GM10248 (cell line): ENCODE measurements around the gene DTD1.

Experiments used
- CTCF ChIA-PET: fragments of 300-600 bp; sonication (Branson Sonifier 250); formaldehyde crosslinking; extraction: SDS; loops from one replicate; lab custom pipeline; 2021; ENCODE audit warnings: antibody characterized with exemption; lab: Yijun Ruan, JAX
- POLR2A ChIA-PET: fragments of 350-650 bp; sonication (Branson Sonifier 250); formaldehyde crosslinking; extraction: SDS; loops from one replicate; lab custom pipeline; 2020; ENCODE audit warnings: antibody characterized with exemption; lab: Yijun Ruan, JAX
- DNase-seq: peaks from one replicate; pipeline ENCODE4 v3.0.0; 2012; ENCODE audit errors: extremely low spot score
- CTCF ChIP-seq: IDR thresholded peaks from 2 replicates; pipeline ENCODE4 v1.5.1; 2012; ENCODE audit warnings: mild to moderate bottlenecking, low read depth; ENCODE audit errors: extremely low read depth, missing control alignments, control extremely low read depth

Gene DTD1

GRCh38 chr20:18587665-18588573, at the start of gene DTD1:
Gene DTD1 (plus strand): TSS chr20:18588054. CDS start chr20:18588073, 19 bp downstream.
- CTCF ChIA-PET = interaction anchor here (1.0 to 1.9 kb wide), 5 partner anchors 11 to 171 kb away, joined by 3 to 10 read pairs (median 3); no protein-coding TSS in a partner anchor
- POLR2A ChIA-PET = no interaction called here
- TF ChIP-seq CTCF = peak; percentile 66
- peak; percentile 95 for DNase-seq

- DNase-seq = no peak
- TF ChIP-seq CTCF = no peak
- CTCF ChIA-PET = interaction anchor here (1.0 to 1.3 kb wide), 2 partner anchors 10 to 45 kb away, joined by 3 read pairs; partner anchors contain the start of gene RBBP9
- POLR2A ChIA-PET = no interaction called here
Observed at GRCh38 chr20:18541741-18542140, 46.1 kb upstream of the DTD1 start.

- no peak for TF ChIP-seq CTCF
- CTCF ChIA-PET = interaction anchor here (0.9 kb wide), 1 partner anchor 9 kb away, joined by 3 read pairs; no protein-coding TSS in a partner anchor
- DNase-seq = no peak
- POLR2A ChIA-PET = no interaction called here
Observed at GRCh38 chr20:18543216-18543615, 44.6 kb upstream of the DTD1 start.

GRCh38 chr20:18543932-18544331, 43.9 kb upstream of the DTD1 start:
- POLR2A ChIA-PET = interaction anchor here (0.7 kb wide), 1 partner anchor 21 kb away, joined by 6 read pairs; no protein-coding TSS in a partner anchor
- CTCF ChIA-PET = interaction anchor here (0.6 to 0.9 kb wide), 2 partner anchors 10 to 28 kb away, joined by 3 read pairs; no protein-coding TSS in a partner anchor
- TF ChIP-seq CTCF = no peak
- no peak for DNase-seq

- no peak for DNase-seq
- CTCF ChIA-PET = interaction anchor here (0.8 to 1.9 kb wide), 2 partner anchors 11 to 13 kb away, joined by 3 to 7 read pairs; no protein-coding TSS in a partner anchor
- no peak for TF ChIP-seq CTCF
- POLR2A ChIA-PET = no interaction called here
Observed at GRCh38 chr20:18545566-18545965, 42.3 kb upstream of the DTD1 start.

GRCh38 chr20:18548465-18548864, 39.4 kb upstream of the DTD1 start:
- ChIA-PET POLR2A (no interaction called here), CTCF (no interaction called here)

More at GRCh38 chr20:18548465-18548864, 39.4 kb upstream of the DTD1 start:
- DNase-seq = no peak
- no peak for TF ChIP-seq CTCF
